Epithelial cell of proximal tubule (primary cell): Measurements from ENCODE around the gene PIGV. TPM values are rescaled to one million over a fixed set of nuclear protein-coding genes. Genes with fewer than 3 reads are reported as not detected.

ENCODE experiments used
- DNase-seq: peaks from one replicate; pipeline ENCODE4 v3.0.0-alpha.2; 2011; ENCODE audit warnings: low read depth
- H3K4me3 ChIP-seq: 2 replicates; pipeline ENCODE4 v1.5.1; 2011; ENCODE audit warnings: low read depth, mild to moderate bottlenecking, low read length
- total RNA-seq: library from RNA; depleted of rRNA; stranded (reverse); fragments of >200 nt; gene quantifications from 2 replicates; pipeline ENCODE4 v1.2.3, GENCODE V29; 2015
- TF ChIP-seq, protein P1 (sequence below): conservative IDR thresholded peaks from 2 replicates; pipeline ENCODE4 v1.5.1; 2012; ENCODE audit warnings: low read depth, mild to moderate bottlenecking, low read length

Gene PIGV
- total RNA-seq, 1 donor from 2014 or later: 12.6 TPM

DNA sequence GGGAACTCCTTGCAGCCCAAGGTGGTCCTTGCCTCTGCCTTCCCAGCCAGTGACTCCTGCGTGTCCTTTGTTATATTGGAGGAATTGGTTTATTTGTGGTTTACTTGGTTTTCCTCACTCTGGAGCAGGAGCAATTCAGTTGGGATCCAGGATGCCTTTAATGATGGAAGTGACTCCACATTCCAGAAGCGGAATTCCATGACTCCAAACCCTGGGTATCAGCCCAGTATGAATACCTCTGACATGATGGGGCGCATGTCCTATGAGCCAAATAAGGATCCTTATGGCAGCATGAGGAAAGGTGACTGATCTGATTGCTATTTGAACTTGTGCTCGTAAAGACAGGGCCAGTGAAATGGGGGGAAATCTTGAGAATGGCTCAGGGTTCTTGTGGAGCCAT lies 15.1 kb upstream of the PIGV start:
- TF ChIP-seq, protein P1, sequence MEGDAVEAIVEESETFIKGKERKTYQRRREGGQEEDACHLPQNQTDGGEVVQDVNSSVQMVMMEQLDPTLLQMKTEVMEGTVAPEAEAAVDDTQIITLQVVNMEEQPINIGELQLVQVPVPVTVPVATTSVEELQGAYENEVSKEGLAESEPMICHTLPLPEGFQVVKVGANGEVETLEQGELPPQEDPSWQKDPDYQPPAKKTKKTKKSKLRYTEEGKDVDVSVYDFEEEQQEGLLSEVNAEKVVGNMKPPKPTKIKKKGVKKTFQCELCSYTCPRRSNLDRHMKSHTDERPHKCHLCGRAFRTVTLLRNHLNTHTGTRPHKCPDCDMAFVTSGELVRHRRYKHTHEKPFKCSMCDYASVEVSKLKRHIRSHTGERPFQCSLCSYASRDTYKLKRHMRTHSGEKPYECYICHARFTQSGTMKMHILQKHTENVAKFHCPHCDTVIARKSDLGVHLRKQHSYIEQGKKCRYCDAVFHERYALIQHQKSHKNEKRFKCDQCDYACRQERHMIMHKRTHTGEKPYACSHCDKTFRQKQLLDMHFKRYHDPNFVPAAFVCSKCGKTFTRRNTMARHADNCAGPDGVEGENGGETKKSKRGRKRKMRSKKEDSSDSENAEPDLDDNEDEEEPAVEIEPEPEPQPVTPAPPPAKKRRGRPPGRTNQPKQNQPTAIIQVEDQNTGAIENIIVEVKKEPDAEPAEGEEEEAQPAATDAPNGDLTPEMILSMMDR: no peak
- no peak overlapping the region for H3K4me3 ChIP-seq
- DNase-seq: no peak

DNA sequence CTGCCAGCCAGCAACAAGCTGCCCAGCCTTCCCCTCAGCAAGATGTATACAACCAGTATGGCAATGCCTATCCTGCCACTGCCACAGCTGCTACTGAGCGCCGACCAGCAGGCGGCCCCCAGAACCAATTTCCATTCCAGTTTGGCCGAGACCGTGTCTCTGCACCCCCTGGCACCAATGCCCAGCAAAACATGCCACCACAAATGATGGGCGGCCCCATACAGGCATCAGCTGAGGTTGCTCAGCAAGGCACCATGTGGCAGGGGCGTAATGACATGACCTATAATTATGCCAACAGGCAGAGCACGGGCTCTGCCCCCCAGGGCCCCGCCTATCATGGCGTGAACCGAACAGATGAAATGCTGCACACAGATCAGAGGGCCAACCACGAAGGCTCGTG lies 13.3 kb upstream of the PIGV start:
- H3K4me3 ChIP-seq: no peak overlapping the region
- TF ChIP-seq, protein P1: no peak
- no peak for DNase-seq

- no peak overlapping the region for H3K4me3 ChIP-seq
- no peak for DNase-seq
- TF ChIP-seq, protein P1: no peak
These were observed 12.1 kb upstream of the PIGV start for GRCh38 chr1:26775666-26776065.

DNA sequence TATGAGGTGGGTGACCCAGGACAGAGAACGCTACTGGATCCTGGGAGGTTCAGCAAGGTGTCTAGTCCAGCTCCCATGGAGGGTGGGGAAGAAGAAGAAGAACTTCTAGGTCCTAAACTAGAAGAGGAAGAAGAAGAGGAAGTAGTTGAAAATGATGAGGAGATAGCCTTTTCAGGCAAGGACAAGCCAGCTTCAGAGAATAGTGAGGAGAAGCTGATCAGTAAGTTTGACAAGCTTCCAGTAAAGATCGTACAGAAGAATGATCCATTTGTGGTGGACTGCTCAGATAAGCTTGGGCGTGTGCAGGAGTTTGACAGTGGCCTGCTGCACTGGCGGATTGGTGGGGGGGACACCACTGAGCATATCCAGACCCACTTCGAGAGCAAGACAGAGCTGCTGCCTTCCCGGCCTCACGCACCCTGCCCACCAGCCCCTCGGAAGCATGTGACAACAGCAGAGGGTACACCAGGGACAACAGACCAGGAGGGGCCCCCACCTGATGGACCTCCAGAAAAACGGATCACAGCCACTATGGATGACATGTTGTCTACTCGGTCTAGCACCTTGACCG lies 8.6 kb upstream of the PIGV start:
- no peak for DNase-seq
- TF ChIP-seq, protein P1: no peak
- no peak overlapping the region for H3K4me3 ChIP-seq

GRCh38 chr1:26780344-26780957 lies 7.3 kb upstream of the PIGV start:
- DNase-seq: no peak
- TF ChIP-seq, protein P1: no peak

DNA sequence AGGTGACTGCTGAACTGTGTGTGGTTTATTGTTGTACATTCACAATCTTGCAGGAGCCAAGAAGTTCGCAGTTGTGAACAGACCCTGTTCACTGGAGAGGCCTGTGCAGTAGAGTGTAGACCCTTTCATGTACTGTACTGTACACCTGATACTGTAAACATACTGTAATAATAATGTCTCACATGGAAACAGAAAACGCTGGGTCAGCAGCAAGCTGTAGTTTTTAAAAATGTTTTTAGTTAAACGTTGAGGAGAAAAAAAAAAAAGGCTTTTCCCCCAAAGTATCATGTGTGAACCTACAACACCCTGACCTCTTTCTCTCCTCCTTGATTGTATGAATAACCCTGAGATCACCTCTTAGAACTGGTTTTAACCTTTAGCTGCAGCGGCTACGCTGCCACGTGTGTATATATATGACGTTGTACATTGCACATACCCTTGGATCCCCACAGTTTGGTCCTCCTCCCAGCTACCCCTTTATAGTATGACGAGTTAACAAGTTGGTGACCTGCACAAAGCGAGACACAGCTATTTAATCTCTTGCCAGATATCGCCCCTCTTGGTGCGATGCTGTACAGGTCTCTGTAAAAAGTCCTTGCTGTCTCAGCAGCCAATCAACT lies 6.4 kb upstream of the PIGV start:
- no peak for DNase-seq
- TF ChIP-seq, protein P1: no peak
- H3K4me3 ChIP-seq: no peak overlapping the region

More at GRCh38 chr1:26780344-26780957, 7.3 kb upstream of the PIGV start:
- no peak overlapping the region for H3K4me3 ChIP-seq
